T follicular helper cell (primary cell): ENCODE data around the gene SMG9.
"Not testable (repeated sequence)": the region's sequence is repeated elsewhere in the genome, so short reads cannot be mapped to it uniquely, and the experiment has no call there.

Experiments used
- DNase-seq: peaks from one replicate; pipeline ENCODE4 v3.0.0-alpha.2; 2020; ENCODE audit warnings: low read depth

Gene SMG9

GRCh38 chr19:43780706-43781525 lies 26.2 kb upstream of the SMG9 start, which contains the start of gene KCNN4:
KCNN4 (minus strand) TSS chr19:43780973; CDS start chr19:43780861, 112 bp downstream.
- DNase-seq = peak; percentile 21

- DNase-seq = no peak
These were observed 25.1 kb upstream of the SMG9 start for GRCh38 chr19:43779820-43780219.

GRCh38 chr19:43779147-43779819 lies 24.5 kb upstream of the SMG9 start:
- DNase-seq = no peak

GRCh38 chr19:43778651-43779050 lies 23.9 kb upstream of the SMG9 start:
- no peak for DNase-seq

GRCh38 chr19:43777163-43777695 lies 22.5 kb upstream of the SMG9 start:
- peak; percentile 49 for DNase-seq

- no peak for DNase-seq
These were observed 21.5 kb upstream of the SMG9 start for GRCh38 chr19:43776286-43776685.

- no peak for DNase-seq
These were observed 20.6 kb upstream of the SMG9 start for GRCh38 chr19:43775299-43775890.

- not testable (repeated sequence) for DNase-seq
These were observed 20.1 kb upstream of the SMG9 start for GRCh38 chr19:43774940-43775258.

GRCh38 chr19:43774103-43774939 lies 19.6 kb upstream of the SMG9 start:
- DNase-seq = no peak

- no peak for DNase-seq
These were observed 19.0 kb upstream of the SMG9 start for GRCh38 chr19:43773725-43774102.

- DNase-seq = no peak
These were observed 14.5 kb upstream of the SMG9 start for GRCh38 chr19:43769256-43769655.

GRCh38 chr19:43768273-43769050 lies 13.7 kb upstream of the SMG9 start:
- no peak for DNase-seq

GRCh38 chr19:43767818-43768217 lies 13.1 kb upstream of the SMG9 start:
- no peak for DNase-seq

GRCh38 chr19:43767316-43767715 lies 12.6 kb upstream of the SMG9 start:
- no peak for DNase-seq

GRCh38 chr19:43766755-43767043 lies 11.9 kb upstream of the SMG9 start:
- DNase-seq = no peak

GRCh38 chr19:43765109-43765876 lies 10.5 kb upstream of the SMG9 start:
- peak; percentile 44 for DNase-seq

GRCh38 chr19:43764684-43765083 lies 9.9 kb upstream of the SMG9 start:
- DNase-seq = not testable (repeated sequence)

GRCh38 chr19:43763473-43763939 lies 8.7 kb upstream of the SMG9 start:
- DNase-seq = no peak

GRCh38 chr19:43762814-43763213 lies 8.1 kb upstream of the SMG9 start:
- no peak for DNase-seq

GRCh38 chr19:43760941-43761340 lies 6.2 kb upstream of the SMG9 start:
- no peak for DNase-seq
